Mucosa of descending colon (tissue), 3 donors: ENCODE results near the gene PARP16. TPM values are rescaled to one million over a fixed set of nuclear protein-coding genes. Genes with fewer than 3 reads are reported as not detected.
"Not testable (repeated sequence)": the region's sequence is repeated elsewhere in the genome, so short reads cannot be mapped to it uniquely, and the experiment has no call there.

ENCODE experiments used
- ATAC-seq: fragments of 200-7000 bp; cut with Tn5 transposase; one replicate; pipeline ENCODE4 v1.9.1; 2020; ENCODE audit warnings: mild to moderate bottlenecking, moderate library complexity
- DNase-seq, 3 donors: peaks; one replicate each; pipeline ENCODE4 v3.0.0-alpha.2; 2020
- H3K36me3 ChIP-seq: fragments of 200-600 bp; one replicate; pipeline ENCODE4 v1.8.0; 2021; ENCODE audit warnings: low read depth, mild to moderate bottlenecking
- H3K4me1 ChIP-seq: fragments of 200-600 bp; one replicate; pipeline ENCODE4 v1.8.0; 2021; ENCODE audit warnings: low read depth, mild to moderate bottlenecking
- H3K4me3 ChIP-seq: fragments of 200-600 bp; one replicate; pipeline ENCODE4 v1.8.0; 2021; ENCODE audit warnings: mild to moderate bottlenecking
- H3K9me3 ChIP-seq: fragments of 200-600 bp; one replicate; pipeline ENCODE4 v1.8.0; 2021; ENCODE audit warnings: mild to moderate bottlenecking
- intact Hi-C, 2 donors: fragments of 100-400 bp; cut with DNase I in 1 of 2; cut with micrococcal nuclease in 1 of 2; formaldehyde crosslinking; loops; one replicate each; pipeline versions ENCODE4 v1.11.0 to v1.11.1; 2022; cut with DNase I, micrococcal nuclease
- total RNA-seq, 3 donors: library from RNA; stranded (reverse); fragmentation: NEBNext Ultra II Directional in 2 of 3; extraction: Animal tissue kit (Norgen Biotek cat#: 25700) in 2 of 3; gene quantifications; one replicate each; pipeline versions ENCODE4 v1.2.1 to v1.2.4, GENCODE V29; 2021 to 2023
- TF ChIP-seq, protein P1 (sequence below): fragments of 200-600 bp; IDR thresholded peaks from one replicate; pipeline ENCODE4 v1.8.0; 2022; ENCODE audit warnings: antibody characterized with exemption, mild to moderate bottlenecking
- donor health status: DM: no; HTN: no; CAD: no; lungs with moderate emphysema.
- donor health status: DM: no; HTN: no; CAD: no.
- donor health status: DM: no; HTN: yes; CAD: no.

PARP16 gene
- total RNA-seq, 3 donors from 2014 or later, result 9.6 to 12.4 (median 12.1) TPM

DNA sequence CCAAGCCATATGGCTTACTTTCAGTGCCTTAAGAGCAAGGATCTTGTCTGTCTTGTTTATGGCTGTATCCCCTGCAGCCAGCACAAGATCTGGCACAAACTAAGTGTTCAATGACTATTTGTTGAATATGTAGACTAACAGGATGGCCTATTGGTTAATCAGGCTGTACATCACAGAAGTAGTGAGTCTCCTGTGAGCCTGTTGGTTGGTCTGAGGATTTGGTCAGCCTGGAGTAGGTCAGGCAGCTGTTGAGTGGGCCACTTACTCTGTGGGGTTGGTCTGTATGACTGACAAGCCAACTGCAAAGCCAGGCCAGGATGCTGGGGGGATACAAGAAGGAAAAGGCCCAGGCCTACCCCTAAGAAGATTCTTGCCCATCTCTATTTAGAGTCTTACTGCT is 42.0 kb downstream of the PARP16 start:
- H3K4me3 ChIP-seq, result no peak overlapping the region
- DNase-seq (no peak), ATAC-seq (no peak)
- TF ChIP-seq, protein P1, sequence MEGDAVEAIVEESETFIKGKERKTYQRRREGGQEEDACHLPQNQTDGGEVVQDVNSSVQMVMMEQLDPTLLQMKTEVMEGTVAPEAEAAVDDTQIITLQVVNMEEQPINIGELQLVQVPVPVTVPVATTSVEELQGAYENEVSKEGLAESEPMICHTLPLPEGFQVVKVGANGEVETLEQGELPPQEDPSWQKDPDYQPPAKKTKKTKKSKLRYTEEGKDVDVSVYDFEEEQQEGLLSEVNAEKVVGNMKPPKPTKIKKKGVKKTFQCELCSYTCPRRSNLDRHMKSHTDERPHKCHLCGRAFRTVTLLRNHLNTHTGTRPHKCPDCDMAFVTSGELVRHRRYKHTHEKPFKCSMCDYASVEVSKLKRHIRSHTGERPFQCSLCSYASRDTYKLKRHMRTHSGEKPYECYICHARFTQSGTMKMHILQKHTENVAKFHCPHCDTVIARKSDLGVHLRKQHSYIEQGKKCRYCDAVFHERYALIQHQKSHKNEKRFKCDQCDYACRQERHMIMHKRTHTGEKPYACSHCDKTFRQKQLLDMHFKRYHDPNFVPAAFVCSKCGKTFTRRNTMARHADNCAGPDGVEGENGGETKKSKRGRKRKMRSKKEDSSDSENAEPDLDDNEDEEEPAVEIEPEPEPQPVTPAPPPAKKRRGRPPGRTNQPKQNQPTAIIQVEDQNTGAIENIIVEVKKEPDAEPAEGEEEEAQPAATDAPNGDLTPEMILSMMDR, result no peak
- intact Hi-C loops, result no loop called here
- H3K4me1 ChIP-seq, result no peaks in the 10 kb centered on the region
- H3K9me3 ChIP-seq, result no peaks in the 10 kb centered on the region
- H3K36me3 ChIP-seq, result no peaks in the 10 kb centered on the region

DNA sequence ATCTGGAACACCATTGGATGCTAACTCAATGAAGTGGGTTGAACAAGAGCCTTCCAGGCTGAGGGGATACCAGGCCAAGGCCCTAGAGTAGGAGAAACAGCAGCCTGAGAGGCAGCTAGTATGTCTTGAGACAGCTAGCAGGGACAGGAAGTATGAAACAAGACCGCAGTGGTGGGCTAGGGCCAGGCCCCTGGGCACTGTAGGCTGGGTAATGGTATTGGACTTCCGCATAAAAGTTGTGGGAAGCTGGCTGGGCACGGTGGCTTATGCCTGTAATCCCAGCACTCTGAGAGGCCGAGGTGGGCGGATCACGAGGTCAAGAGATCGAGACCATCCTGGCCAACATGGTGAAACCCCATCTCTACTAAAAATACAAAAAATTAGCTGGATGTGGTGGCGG is 50.2 kb downstream of the PARP16 start:
- intact Hi-C loops, ATAC-seq, DNase-seq, H3K4me3 ChIP-seq, H3K4me1 ChIP-seq, H3K36me3 ChIP-seq, H3K9me3 ChIP-seq: not testable (repeated sequence)

DNA sequence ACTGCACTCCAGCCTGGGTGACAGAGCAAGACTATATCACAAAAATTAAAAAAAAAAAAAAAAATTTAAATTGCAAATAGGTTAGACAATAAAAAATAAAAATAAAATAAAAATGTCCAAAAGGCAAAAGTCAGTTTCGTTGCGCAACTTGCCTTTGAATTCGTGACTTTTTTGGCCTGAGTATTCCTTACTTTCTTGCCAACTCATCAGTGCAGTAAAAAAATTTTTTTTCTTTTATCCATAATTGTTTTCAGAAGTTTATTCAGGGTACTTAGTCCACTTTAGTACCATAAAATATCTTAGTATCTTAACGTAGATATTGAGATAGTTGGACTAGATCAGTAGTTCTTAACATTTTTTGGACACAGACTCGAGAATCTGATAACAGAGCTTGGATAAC is 53.0 kb downstream of the PARP16 start:
- Histone ChIP-seq H3K4me3 (no peak overlapping the region), H3K4me1 (no peaks in the 10 kb centered on the region), H3K36me3 (no peaks in the 10 kb centered on the region), H3K9me3 (no peaks in the 10 kb centered on the region)
- TF ChIP-seq, protein P1, result no peak
- ATAC-seq (no peak), DNase-seq (no peak)
- intact Hi-C loops, result no loop called here

DNA sequence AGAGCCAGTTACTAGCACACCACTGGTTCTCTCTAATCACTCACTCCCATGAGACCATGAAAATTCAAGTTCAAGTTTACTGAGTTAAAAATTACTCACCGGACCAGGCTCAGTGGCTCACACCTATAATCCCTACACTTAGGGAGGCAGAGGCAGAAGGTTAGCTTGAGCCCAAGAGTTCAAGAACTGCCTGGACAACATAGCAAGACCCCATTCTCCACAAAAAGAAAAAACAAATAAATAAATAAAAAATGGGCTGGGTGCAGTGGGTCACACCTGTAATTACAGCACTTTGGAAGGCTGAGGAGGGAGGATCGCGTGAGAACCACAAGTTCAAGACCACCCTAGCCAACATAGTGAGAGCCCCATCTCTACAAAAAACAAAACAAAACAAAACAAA is 54.2 kb downstream of the PARP16 start:
- H3K4me3 ChIP-seq, result no peak overlapping the region
- no peaks in the 10 kb centered on the region for H3K4me1 ChIP-seq
- ATAC-seq (no peak), DNase-seq (no peak)
- H3K36me3 ChIP-seq, result no peaks in the 10 kb centered on the region
- intact Hi-C loops, result no loop called here
- TF ChIP-seq, protein P1, result no peak
- H3K9me3 ChIP-seq, result no peaks in the 10 kb centered on the region

DNA sequence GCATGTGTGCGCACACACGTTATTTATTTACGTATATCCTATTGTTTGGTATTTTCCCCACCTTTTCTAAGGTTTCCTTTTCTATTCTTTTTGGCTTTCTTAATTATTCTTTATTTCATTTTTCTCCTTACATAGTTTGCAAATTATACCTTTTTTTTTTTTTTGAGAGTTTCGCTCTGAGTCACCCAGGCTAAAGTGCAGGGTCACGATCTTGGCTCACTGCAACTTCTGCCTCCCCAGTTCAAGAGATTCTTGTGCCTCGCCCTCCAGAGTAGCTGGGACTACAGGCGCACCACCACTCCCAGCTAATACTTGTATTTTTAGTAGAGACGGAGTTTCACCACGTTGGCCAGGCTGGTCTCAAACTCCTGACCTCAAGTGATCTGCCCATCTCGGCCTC is 55.4 kb downstream of the PARP16 start:
- ATAC-seq, result no peak
- intact Hi-C loops, result no loop called here
- Histone ChIP-seq H3K9me3 (no peaks in the 10 kb centered on the region), H3K36me3 (no peaks in the 10 kb centered on the region), H3K4me1 (no peaks in the 10 kb centered on the region), H3K4me3 (no peak overlapping the region)
- TF ChIP-seq, protein P1, result no peak
- DNase-seq, result no peak

DNA sequence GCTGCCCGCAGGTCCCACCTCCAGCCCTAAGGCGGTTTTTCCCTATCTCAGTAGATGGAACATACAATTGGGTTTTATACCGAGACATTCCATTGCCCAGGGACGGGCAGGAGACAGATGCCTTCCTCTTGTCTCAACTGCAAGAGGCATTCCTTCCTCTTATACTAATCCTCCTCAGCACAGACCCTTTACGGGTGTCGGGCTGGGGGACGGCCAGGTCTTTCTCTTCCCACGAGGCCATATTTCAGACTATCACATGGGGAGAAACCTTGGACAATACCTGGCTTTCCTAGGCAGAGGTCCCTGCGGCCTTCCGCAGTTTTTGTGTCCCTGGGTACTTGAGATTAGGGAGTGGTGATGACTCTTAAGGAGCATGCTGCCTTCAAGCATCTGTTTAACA is 59.8 kb downstream of the PARP16 start:
- H3K9me3 ChIP-seq, H3K4me3 ChIP-seq, H3K4me1 ChIP-seq, ATAC-seq, DNase-seq, H3K36me3 ChIP-seq, intact Hi-C loops: not testable (repeated sequence)

DNA sequence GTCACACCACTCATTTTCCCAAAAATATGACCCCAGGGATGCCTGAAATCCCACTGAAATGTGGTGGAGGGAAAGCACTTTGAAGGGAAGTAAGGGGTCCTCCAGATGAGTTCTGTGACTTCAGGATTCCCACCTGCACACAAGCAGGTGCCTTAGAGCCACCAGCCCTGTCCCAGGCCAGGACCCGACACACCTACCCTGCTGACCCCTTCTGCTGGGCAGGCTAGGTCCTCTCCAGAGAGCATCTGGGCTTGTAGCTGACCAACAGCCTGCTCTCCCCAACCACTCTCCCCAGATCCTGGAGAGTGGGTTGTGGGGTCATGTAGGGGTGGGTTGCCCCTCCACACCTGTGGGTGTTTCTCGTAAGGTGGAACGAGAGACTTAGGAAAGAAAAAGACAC is 60.5 kb downstream of the PARP16 start:
- no peak for DNase-seq
- Histone ChIP-seq H3K9me3 (no peaks in the 10 kb centered on the region), H3K4me1 (no peaks in the 10 kb centered on the region), H3K36me3 (no peaks in the 10 kb centered on the region), H3K4me3 (no peak overlapping the region)
- TF ChIP-seq, protein P1, result no peak
- intact Hi-C loops, result no loop called here
- no peak for ATAC-seq
